ENCODE results near the gene TCF21. TPM values are rescaled to one million over a fixed set of nuclear protein-coding genes. Genes with fewer than 3 reads are reported as not detected.

Gene TCF21
- total and polyA plus RNA-seq, 10 of the 15 experiments (the other 5 are each of a cell fraction or from before 2014, with no cell fraction given) = 0.08 TPM; not detected in 9

- ChIA-PET POLR2A (no interaction called here), SMC1A (ENCODE audit: uncharacterized antibody, unreplicated experiment) (no interaction called here), RAD21 (ENCODE audit: unreplicated experiment) (no interaction called here), CTCF (no interaction called here)
- H3K4me3 ChIP-seq = no peak overlapping the region
- H3K9me3 ChIP-seq (replicated peaks; ENCODE audit: control insufficient read depth, insufficient read depth, low read length) = no peaks in the 10 kb centered on the region
- 0% methylated on average over 1 of the region's 1 CpG for WGBS (ENCODE audit: insufficient coverage, insufficient replicate concordance, low lambda C conversion rate, missing lambda C conversion rate)
- ATAC-seq (no peak), DNase-seq (ENCODE audit: low read depth, low spot score) (no peak), FAIRE-seq (no peak)
- intact Hi-C loops (cut with micrococcal nuclease; ENCODE audit: unreplicated experiment) (no loop called here), in situ Hi-C loops (cut with MboI) (no loop called here)
- no peak for TF ChIP-seq POLR2AphosphoS2 (IDR thresholded peaks at IDR 0.05; ENCODE audit: low read depth, low read length)
- TF ChIP-seq ZNF274 (IDR thresholded peaks at IDR 0.05; ENCODE audit: insufficient read depth, insufficient read length) = no peak
- no peak for TF ChIP-seq SMARCA5 (IDR thresholded peaks at IDR 0.05)
- no peak for TF ChIP-seq MYC (IDR thresholded peaks at IDR 0.05; ENCODE audit: insufficient read depth, insufficient read length, insufficient replicate concordance, low read length, severe bottlenecking)
- TF ChIP-seq FOXK2 (IDR thresholded peaks at IDR 0.05) = no peak
- TF ChIP-seq CBX3 (IDR thresholded peaks at IDR 0.05; ENCODE audit: borderline replicate concordance, low read depth) = no peak
- no peak for TF ChIP-seq BCL11A (IDR thresholded peaks at IDR 0.05; ENCODE audit: low read depth, low read length)
- TF ChIP-seq KDM1A (IDR thresholded peaks at IDR 0.05; ENCODE audit: borderline replicate concordance) = no peak
- no peak overlapping the region for H3K27ac ChIP-seq (ENCODE audit: control insufficient read depth, insufficient read depth)
- H4K20me1 ChIP-seq (ENCODE audit: control insufficient read depth, insufficient read depth) = no peaks in the 10 kb centered on the region
- no TSS peak for BruUV-seq (replicated peaks)
- H3K4me2 ChIP-seq (ENCODE audit: control insufficient read depth, insufficient read depth) = no peak overlapping the region
- H3K36me3 ChIP-seq (ENCODE audit: control insufficient read depth in 2 of 2, insufficient read depth in 2 of 2, low read length in 1 of 2) = no peaks in the 10 kb centered on the region
- H2AFZ ChIP-seq (ENCODE audit: control insufficient read depth, low read depth, low read length) = no peak overlapping the region
- no peaks in the 10 kb centered on the region for H3K27me3 ChIP-seq (replicated peaks in 1 of 2; ENCODE audit: control insufficient read depth in 2 of 2, insufficient read depth in 2 of 2, low read length in 1 of 2)
- no peak overlapping the region for H3K9ac ChIP-seq (ENCODE audit: control insufficient read depth, insufficient read depth, low read length)
- no peaks in the 10 kb centered on the region for H3K4me1 ChIP-seq (ENCODE audit: control insufficient read depth, insufficient read depth, low read length)
- no peaks in the 10 kb centered on the region for H3K79me2 ChIP-seq (ENCODE audit: control insufficient read depth, insufficient read depth, low read length)
Observed at GRCh38 chr6:133863228-133863627, 25.7 kb upstream of the TCF21 start.

- Histone ChIP-seq H3K9me3 (replicated peaks; ENCODE audit: control insufficient read depth, insufficient read depth, low read length) (no peaks in the 10 kb centered on the region), H3K27me3 (replicated peaks in 1 of 2; ENCODE audit: control insufficient read depth in 2 of 2, insufficient read depth in 2 of 2, low read length in 1 of 2) (no peaks in the 10 kb centered on the region), H4K20me1 (ENCODE audit: control insufficient read depth, insufficient read depth) (no peaks in the 10 kb centered on the region), H3K27ac (ENCODE audit: control insufficient read depth, insufficient read depth) (no peak overlapping the region), H3K79me2 (ENCODE audit: control insufficient read depth, insufficient read depth, low read length) (no peaks in the 10 kb centered on the region), H3K4me2 (ENCODE audit: control insufficient read depth, insufficient read depth) (no peak overlapping the region), H2AFZ (ENCODE audit: control insufficient read depth, low read depth, low read length) (no peak overlapping the region), H3K9ac (ENCODE audit: control insufficient read depth, insufficient read depth, low read length) (no peak overlapping the region), H3K4me1 (ENCODE audit: control insufficient read depth, insufficient read depth, low read length) (no peaks in the 10 kb centered on the region), H3K4me3 (no peak overlapping the region), H3K36me3 (ENCODE audit: control insufficient read depth in 2 of 2, insufficient read depth in 2 of 2, low read length in 1 of 2) (no peaks in the 10 kb centered on the region)
- WGBS (ENCODE audit: insufficient coverage, insufficient replicate concordance, low lambda C conversion rate, missing lambda C conversion rate) = 26% methylated on average over 3 of the region's 4 CpGs
- no TSS peak for BruUV-seq (replicated peaks)
- TF ChIP-seq SUZ12 (IDR thresholded peaks at IDR 0.05; ENCODE audit: unreplicated experiment) (no peak), NR2C2 (IDR thresholded peaks at IDR 0.05; ENCODE audit: borderline replicate concordance, control insufficient read depth, insufficient read length, low read depth) (no peak), GABPA (IDR thresholded peaks at IDR 0.05; ENCODE audit: low read depth) (no peak), CEBPZ (IDR thresholded peaks at IDR 0.05; ENCODE audit: low read depth, low read length) (no peak), NFYB (IDR thresholded peaks at IDR 0.05; ENCODE audit: insufficient read depth, low read depth, low read length) (no peak), KDM1A (IDR thresholded peaks at IDR 0.05; ENCODE audit: borderline replicate concordance) (no peak), ESRRA (IDR thresholded peaks at IDR 0.05; ENCODE audit: low read length) (no peak)
- RAD21 ChIA-PET (ENCODE audit: unreplicated experiment) = no interaction called here
- SMC1A ChIA-PET (ENCODE audit: uncharacterized antibody, unreplicated experiment) = no interaction called here
- ATAC-seq (no peak), FAIRE-seq (no peak), DNase-seq (ENCODE audit: low read depth, low spot score) (no peak)
- CTCF ChIA-PET = no interaction called here
- in situ Hi-C loops (cut with MboI) (no loop called here), intact Hi-C loops (cut with micrococcal nuclease; ENCODE audit: unreplicated experiment) (no loop called here)
- POLR2A ChIA-PET = no interaction called here
Observed at GRCh38 chr6:133865680-133866079, 23.2 kb upstream of the TCF21 start.

Measured in GM12878 (cell line).